H1 (cell line): ENCODE results near the gene NID2.

ENCODE experiments used
- ATF3 ChIP-seq: IDR thresholded peaks from 2 replicates; pipeline ENCODE4 v1.6.1; 2011; ENCODE audit warnings: low read depth, mild to moderate bottlenecking, low read length; ENCODE audit not compliant: insufficient read depth
- CBX8 ChIP-seq: fragments of 300-800, 300-1000 bp; sonication (generic); IDR thresholded peaks from 2 replicates; pipeline ENCODE4 v1.7.1; 2016; ENCODE audit warnings: low read depth, low read length, borderline replicate concordance
- CTCF ChIP-seq, 3 experiments: IDR thresholded peaks; 1 replicate in 2 of 3; 2 replicates in 1 of 3; pipeline versions ENCODE4 v1.5.1 to v1.6.1; 2011; ENCODE audit warnings: low read length in 3 of 3, mild to moderate bottlenecking in 3 of 3, inconsistent platforms in 2 of 3, low read depth in 1 of 3, moderate library complexity in 1 of 3; ENCODE audit not compliant: insufficient read depth in 1 of 3; ENCODE audit errors: control extremely low read depth in 1 of 3
- E2F6 ChIP-seq: IDR thresholded peaks from 2 replicates; pipeline ENCODE4 v1.6.1; 2012; ENCODE audit warnings: inconsistent platforms
- EP300 ChIP-seq, 2 experiments: IDR thresholded peaks; 1 replicate in 1 of 2; 2 replicates in 1 of 2; pipeline ENCODE4 v1.6.1; 2011 to 2012; ENCODE audit warnings: low read depth in 2 of 2, low read length in 2 of 2, mild to moderate bottlenecking in 2 of 2, borderline replicate concordance in 1 of 2, inconsistent platforms in 1 of 2, moderate library complexity in 1 of 2
- EZH2 ChIP-seq: fragments of 200-600 bp; sonication (generic); IDR thresholded peaks from 2 replicates; pipeline ENCODE4 v1.7.1; 2012; ENCODE audit warnings: low read depth, mild to moderate bottlenecking, moderate library complexity, low read length, inconsistent platforms; ENCODE audit not compliant: severe bottlenecking
- GABPA ChIP-seq: IDR thresholded peaks from 2 replicates; pipeline ENCODE4 v1.6.1; 2011; ENCODE audit warnings: mild to moderate bottlenecking, low read length, moderate library complexity, borderline replicate concordance; ENCODE audit not compliant: insufficient read depth
- RNF2 ChIP-seq: fragments of 200-900, 300-1000 bp; sonication (generic); IDR thresholded peaks from 2 replicates; pipeline ENCODE4 v1.7.1; 2016; ENCODE audit warnings: borderline replicate concordance, low read depth, mild to moderate bottlenecking, antibody characterized with exemption, low read length; ENCODE audit not compliant: poor library complexity, severe bottlenecking; ENCODE audit errors: missing control alignments
- RXRA ChIP-seq: IDR thresholded peaks from 2 replicates; pipeline ENCODE4 v1.6.1; 2011; ENCODE audit warnings: low read depth, mild to moderate bottlenecking, low read length, moderate library complexity; ENCODE audit not compliant: insufficient read depth
- SP1 ChIP-seq: IDR thresholded peaks from 2 replicates; pipeline ENCODE4 v1.6.1; 2011; ENCODE audit warnings: low read depth, low read length
- TEAD4 ChIP-seq: IDR thresholded peaks from 2 replicates; pipeline ENCODE4 v1.6.1; 2012; ENCODE audit warnings: low read depth, low read length, inconsistent platforms, mixed read lengths

GRCh38 chr14:52020866-52021717 lies 47.8 kb downstream of the NID2 start:
- TF ChIP-seq ATF3 (no peak), TEAD4 (no peak), CTCF (IDR thresholded peaks at IDR 0.05; ENCODE audit: control extremely low read depth in 1 of 3, insufficient read depth in 1 of 3, low read depth in 1 of 3, low read length in 3 of 3) (no peak), GABPA (no peak), SP1 (no peak), RXRA (no peak), E2F6 (no peak), RNF2 (no peak), EZH2 (no peak), EP300 (IDR thresholded peaks at IDR 0.05; ENCODE audit: borderline replicate concordance in 1 of 2, low read depth in 2 of 2, low read length in 2 of 2) (no peak), CBX8 (no peak)
